ENCODE data around the gene SHC2. TPM values are rescaled to one million over a fixed set of nuclear protein-coding genes. Genes with fewer than 3 reads are reported as not detected.

SHC2 gene
- polyA plus RNA-seq, 1 donor, result 48.2 TPM

DNA sequence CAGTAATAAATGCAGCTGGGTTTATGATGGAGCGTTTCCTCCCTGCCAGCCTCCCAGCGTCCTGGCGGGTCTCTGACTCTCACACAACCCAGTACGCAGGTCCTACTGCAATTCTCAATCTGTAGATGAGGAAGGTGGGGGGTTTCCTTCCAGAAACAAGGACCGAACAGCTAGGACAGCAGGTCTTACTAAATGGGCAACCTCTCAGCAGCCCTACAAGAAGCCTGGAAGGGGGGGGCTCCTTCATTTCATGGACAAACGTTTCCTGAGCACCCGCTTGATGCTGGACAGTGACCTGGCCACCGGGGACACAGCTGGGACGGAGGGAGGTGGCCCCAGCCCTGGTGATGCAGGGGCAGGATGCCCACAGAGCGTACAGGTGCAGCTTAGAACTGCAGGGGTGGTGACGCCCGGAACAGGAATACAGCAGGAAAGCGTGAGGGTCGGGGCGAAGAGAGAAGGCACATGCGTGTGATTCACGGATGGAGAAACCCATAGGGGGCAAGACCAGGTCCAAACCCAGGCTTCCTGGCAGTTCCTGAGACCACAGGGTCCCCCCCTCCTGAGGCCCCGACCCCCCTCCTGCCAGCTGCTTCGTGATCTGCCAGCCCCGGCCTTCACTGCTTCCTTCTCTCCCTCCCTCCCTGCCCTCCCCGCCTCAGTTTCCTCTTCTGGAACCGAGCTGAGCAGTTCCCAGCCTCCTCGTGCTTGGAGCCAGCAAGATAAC is 51.2 kb downstream of the SHC2 start:
- no peak for DNase-seq
- Histone ChIP-seq H3K4me3 (ENCODE audit: low read length) (peak overlapping the region; percentile 21), H3K9me3 (ENCODE audit: control insufficient read depth, low read depth, low read length) (peaks cover 10% of the 10 kb centered on the region), H3K27ac (ENCODE audit: low read length) (no peak overlapping the region), H3K36me3 (ENCODE audit: control insufficient read depth, insufficient read depth, low read length) (no peaks in the 10 kb centered on the region), H3K27me3 (ENCODE audit: control insufficient read depth, insufficient read depth, low read length) (peaks cover 36% of the 10 kb centered on the region), H3K4me1 (ENCODE audit: control insufficient read depth, insufficient read depth, low read length) (no peaks in the 10 kb centered on the region)
- WGBS (ENCODE audit: insufficient coverage, low lambda C conversion rate), result no CpG with 5 or more reads among the region's 23 CpGs

DNA sequence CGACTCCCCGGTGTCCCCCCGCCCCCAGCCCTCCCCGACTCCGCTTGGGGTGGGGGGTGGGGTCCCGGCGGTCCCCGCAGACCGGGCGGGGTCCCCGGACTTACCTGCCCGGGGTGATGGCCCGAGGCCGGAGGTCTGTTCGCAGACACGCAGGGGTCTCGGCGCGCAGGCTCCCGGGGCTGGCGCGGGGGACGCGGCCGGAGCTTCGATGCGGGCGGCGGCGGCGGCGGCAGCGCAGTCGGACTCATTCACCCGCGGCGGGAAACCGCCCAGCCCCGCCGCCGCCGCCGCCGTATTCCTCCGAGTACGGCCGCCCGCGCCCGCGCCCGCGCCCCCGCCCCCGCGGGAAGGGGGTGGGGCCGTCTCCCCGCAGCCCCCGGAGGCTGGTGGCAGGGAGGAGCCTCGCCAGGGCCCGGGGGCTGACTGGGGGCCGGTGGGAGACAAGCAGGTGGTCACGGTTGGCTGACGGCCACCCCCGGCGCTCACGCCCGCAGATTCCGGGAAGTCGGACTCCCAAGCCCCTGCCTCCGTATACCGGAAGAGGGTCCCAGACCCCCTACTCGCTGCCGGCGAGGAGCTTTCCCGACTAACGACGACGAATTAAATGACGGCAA is 51.8 kb downstream of the SHC2 start, which contains the start of gene C2CD4C:
TSS of gene C2CD4C (minus strand) at position 246 of the 614 bp plus-strand sequence. CDS start 786 bp downstream, outside the sequence.
- no peak for DNase-seq
- H3K9me3 ChIP-seq (ENCODE audit: control insufficient read depth, low read depth, low read length), result peaks cover 10% of the 10 kb centered on the region
- H3K4me1 ChIP-seq (ENCODE audit: control insufficient read depth, insufficient read depth, low read length), result no peaks in the 10 kb centered on the region
- H3K4me3 ChIP-seq (ENCODE audit: low read length), result peak within 1 kb of the TSS; percentile 26
- H3K27ac ChIP-seq (ENCODE audit: low read length), result no peak within 1 kb of the TSS
- no CpG with 5 or more reads among the region's 80 CpGs for WGBS (ENCODE audit: insufficient coverage, low lambda C conversion rate)
- peaks cover 36% of the 10 kb centered on the region for H3K27me3 ChIP-seq (ENCODE audit: control insufficient read depth, insufficient read depth, low read length)
- H3K36me3 ChIP-seq (ENCODE audit: control insufficient read depth, insufficient read depth, low read length), result no peaks in the 10 kb centered on the region

DNA sequence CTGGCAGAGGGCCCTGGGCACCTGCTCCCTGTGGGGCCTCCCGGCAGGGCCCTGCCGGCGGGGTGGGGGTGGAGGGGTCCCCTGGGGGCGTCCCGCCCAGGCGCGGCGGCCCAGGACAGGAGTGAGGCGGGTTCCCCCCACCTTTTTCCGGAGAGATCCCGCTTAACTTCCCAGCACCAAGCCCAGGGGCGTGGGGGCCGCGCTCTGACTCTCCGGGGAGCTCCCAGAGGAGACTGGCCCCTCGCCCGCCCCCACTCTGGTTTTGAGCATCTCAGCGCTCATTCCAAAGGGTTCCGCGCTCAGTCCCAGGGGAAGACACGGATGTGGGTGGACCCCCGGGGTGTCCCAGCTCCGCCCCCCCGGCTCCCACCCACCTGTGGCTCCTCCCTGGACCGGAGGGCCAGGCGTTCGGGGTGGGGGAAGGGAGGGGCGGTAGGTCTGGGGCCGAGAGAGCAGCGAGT is 52.4 kb downstream of the SHC2 start:
- no peak for DNase-seq
- peaks cover 36% of the 10 kb centered on the region for H3K27me3 ChIP-seq (ENCODE audit: control insufficient read depth, insufficient read depth, low read length)
- no peaks in the 10 kb centered on the region for H3K36me3 ChIP-seq (ENCODE audit: control insufficient read depth, insufficient read depth, low read length)
- H3K27ac ChIP-seq (ENCODE audit: low read length), result no peak overlapping the region
- H3K9me3 ChIP-seq (ENCODE audit: control insufficient read depth, low read depth, low read length), result peaks cover 10% of the 10 kb centered on the region
- no peaks in the 10 kb centered on the region for H3K4me1 ChIP-seq (ENCODE audit: control insufficient read depth, insufficient read depth, low read length)
- peak overlapping the region; percentile 26 for H3K4me3 ChIP-seq (ENCODE audit: low read length)
- no CpG with 5 or more reads among the region's 30 CpGs for WGBS (ENCODE audit: insufficient coverage, low lambda C conversion rate)

DNA sequence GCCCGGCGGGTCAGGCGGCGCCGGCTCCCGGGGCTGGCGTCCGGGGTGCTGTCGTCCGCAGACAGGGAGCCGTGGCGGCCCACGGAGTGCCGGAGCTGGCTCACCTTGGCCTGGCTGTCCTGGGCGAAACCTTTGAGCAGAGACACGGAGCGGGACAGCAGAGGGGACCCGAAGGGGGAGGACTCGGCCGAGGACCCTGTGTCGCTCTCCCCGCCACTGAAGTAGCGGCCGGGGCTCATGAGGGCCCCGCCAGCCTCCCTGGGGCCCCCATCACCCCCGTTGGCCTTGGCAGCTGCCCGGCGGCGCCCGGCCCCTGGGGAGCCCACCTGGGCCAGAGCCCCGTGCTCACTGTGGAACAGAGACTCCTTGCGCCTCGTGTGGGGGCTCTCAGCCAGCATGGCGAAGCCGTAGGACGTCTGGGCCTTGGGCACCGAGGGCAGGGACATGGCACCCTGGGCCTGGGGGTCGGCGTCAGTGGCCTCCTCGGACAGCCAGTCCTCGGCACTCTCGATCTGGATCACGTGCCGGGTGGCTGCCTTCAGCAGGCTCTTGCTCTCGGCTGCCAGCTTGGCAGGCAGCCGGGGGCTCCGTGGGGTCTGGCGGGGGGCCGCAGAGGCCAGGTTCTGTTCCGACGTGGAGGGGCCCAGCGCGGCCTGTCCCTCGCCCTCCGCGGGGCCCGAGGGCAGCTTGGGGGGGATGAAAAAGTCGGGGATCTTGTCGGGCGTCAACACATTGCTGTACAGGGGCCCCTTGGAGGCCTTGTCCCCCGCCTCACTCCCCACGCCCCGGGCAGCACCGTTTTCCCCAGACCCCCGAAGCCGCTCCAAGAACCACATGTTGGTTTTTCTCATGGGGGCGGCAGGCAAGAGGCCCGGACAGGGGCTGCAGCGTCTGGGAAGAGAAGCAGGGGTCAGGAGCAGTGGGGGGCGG is 53.1 kb downstream of the SHC2 start:
- DNase-seq, result no peak
- peaks cover 10% of the 10 kb centered on the region for H3K9me3 ChIP-seq (ENCODE audit: control insufficient read depth, low read depth, low read length)
- WGBS (ENCODE audit: insufficient coverage, low lambda C conversion rate), result no CpG with 5 or more reads among the region's 70 CpGs
- H3K4me1 ChIP-seq (ENCODE audit: control insufficient read depth, insufficient read depth, low read length), result no peaks in the 10 kb centered on the region
- no peaks in the 10 kb centered on the region for H3K36me3 ChIP-seq (ENCODE audit: control insufficient read depth, insufficient read depth, low read length)
- H3K4me3 ChIP-seq (ENCODE audit: low read length), result no peak overlapping the region
- no peak overlapping the region for H3K27ac ChIP-seq (ENCODE audit: low read length)
- peaks cover 36% of the 10 kb centered on the region for H3K27me3 ChIP-seq (ENCODE audit: control insufficient read depth, insufficient read depth, low read length)

DNA sequence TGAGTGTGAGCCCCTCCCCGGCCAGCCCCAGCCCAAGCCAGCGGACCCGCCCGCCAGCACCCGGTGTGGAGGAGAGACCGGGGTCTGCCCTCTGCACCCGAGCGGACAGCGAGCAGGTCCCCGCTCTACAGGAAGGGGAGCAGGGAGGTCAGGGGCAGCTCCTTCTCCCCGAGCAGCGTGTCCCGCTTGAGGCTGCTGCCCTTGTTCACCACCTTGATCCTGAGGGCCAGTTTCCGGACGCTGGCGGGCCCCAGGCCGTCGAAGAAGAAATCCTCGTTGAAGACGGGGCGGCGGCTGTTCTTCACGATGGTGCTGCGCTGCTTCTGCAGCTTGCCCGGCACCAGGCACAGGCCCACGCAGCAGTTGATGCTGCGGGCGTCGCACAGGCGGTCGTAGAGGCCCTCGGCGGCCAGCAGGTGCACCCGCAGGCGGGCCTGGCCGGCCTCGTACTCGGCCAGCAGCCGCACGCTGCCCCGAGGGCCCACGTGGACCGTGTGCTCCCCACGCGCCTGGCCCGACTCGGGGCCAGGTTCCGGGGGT is 53.8 kb downstream of the SHC2 start:
- Histone ChIP-seq H3K4me3 (ENCODE audit: low read length) (no peak overlapping the region), H3K36me3 (ENCODE audit: control insufficient read depth, insufficient read depth, low read length) (no peaks in the 10 kb centered on the region), H3K9me3 (ENCODE audit: control insufficient read depth, low read depth, low read length) (peaks cover 10% of the 10 kb centered on the region), H3K4me1 (ENCODE audit: control insufficient read depth, insufficient read depth, low read length) (no peaks in the 10 kb centered on the region), H3K27ac (ENCODE audit: low read length) (no peak overlapping the region), H3K27me3 (ENCODE audit: control insufficient read depth, insufficient read depth, low read length) (peaks cover 36% of the 10 kb centered on the region)
- DNase-seq, result no peak
- no CpG with 5 or more reads among the region's 48 CpGs for WGBS (ENCODE audit: insufficient coverage, low lambda C conversion rate)

DNA sequence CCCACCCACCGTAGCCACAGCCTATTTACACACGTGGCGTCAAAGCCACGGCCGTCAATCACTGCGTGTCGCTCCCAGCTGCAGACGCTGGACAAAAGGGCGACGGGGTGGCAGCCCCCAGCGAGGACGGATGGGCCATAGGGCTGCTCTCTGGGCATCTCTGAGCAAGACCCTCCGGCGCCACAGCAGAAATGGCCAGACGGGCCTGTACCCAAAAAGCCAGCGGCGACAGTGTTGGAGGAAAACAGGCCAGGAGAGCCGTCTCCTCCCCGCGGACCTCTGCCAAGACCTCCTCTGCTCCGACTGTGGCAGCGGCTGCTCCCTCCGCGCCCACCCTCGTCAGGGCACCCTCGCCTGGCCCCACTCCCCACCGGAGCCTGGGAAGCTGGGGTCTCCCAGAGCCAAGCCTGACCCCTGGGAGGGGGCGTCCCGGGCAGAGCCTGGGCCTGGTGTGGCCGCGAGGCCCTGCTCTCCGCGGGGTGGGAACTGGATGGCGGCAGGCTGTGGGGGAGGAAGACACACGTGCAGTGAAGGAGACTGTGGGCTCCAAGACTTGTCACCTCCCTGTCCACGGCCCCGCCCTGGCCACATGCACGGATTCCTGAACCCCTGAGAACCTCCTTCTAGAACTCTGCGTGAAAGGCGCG is 54.6 kb downstream of the SHC2 start:
- H3K27ac ChIP-seq (ENCODE audit: low read length), result no peak overlapping the region
- H3K9me3 ChIP-seq (ENCODE audit: control insufficient read depth, low read depth, low read length), result peaks cover 10% of the 10 kb centered on the region
- H3K27me3 ChIP-seq (ENCODE audit: control insufficient read depth, insufficient read depth, low read length), result peaks cover 33% of the 10 kb centered on the region
- H3K4me3 ChIP-seq (ENCODE audit: low read length), result no peak overlapping the region
- no peaks in the 10 kb centered on the region for H3K36me3 ChIP-seq (ENCODE audit: control insufficient read depth, insufficient read depth, low read length)
- WGBS (ENCODE audit: insufficient coverage, low lambda C conversion rate), result no CpG with 5 or more reads among the region's 41 CpGs
- H3K4me1 ChIP-seq (ENCODE audit: control insufficient read depth, insufficient read depth, low read length), result no peaks in the 10 kb centered on the region
- no peak for DNase-seq

DNA sequence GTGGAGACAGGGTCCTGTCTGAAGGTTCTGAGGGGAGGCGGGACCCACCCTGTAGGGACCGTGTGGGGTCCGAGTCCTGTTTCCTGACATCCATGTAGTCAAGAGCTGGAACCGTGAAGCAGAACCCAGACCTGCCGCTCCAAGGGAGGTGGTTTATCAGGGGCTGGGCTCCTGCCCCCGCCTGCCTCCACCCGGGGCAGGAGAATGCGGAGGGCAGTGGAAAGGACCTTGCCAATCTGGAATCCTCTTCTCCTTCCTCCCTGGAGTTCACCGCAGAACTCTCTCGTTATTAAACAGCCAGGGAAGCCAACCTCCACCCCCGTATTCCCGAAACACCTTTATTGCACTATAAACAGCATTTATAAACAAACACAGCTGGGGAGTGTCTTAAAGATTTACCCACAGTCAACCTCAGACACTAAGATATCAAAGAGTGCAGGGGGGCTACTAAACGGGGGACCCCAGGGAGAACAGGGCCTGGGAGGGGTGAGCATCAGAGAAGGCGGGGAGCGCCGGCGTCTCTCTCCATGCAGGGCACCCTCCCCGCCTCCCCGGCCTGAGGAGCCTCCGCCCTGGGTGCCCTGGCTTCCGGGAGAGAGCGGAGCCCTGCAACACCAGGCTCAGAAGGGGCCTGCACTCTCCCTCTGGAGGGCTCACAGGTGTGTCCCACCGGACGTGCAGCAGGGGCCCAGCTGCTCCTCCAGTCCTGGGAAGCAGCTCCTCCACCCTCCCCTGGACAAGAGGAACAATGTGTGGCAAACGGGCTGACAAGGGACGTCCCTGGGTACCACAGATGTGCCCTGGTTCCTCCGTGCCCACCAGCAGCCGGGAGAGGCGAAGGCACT is 55.5 kb downstream of the SHC2 start:
- Histone ChIP-seq H3K9me3 (ENCODE audit: control insufficient read depth, low read depth, low read length) (peaks cover 3% of the 10 kb centered on the region), H3K4me1 (ENCODE audit: control insufficient read depth, insufficient read depth, low read length) (no peaks in the 10 kb centered on the region), H3K27ac (ENCODE audit: low read length) (no peak overlapping the region), H3K36me3 (ENCODE audit: control insufficient read depth, insufficient read depth, low read length) (no peaks in the 10 kb centered on the region), H3K4me3 (ENCODE audit: low read length) (no peak overlapping the region), H3K27me3 (ENCODE audit: control insufficient read depth, insufficient read depth, low read length) (peaks cover 30% of the 10 kb centered on the region)
- WGBS (ENCODE audit: insufficient coverage, low lambda C conversion rate), result no CpG with 5 or more reads among the region's 29 CpGs
- no peak for DNase-seq

DNA sequence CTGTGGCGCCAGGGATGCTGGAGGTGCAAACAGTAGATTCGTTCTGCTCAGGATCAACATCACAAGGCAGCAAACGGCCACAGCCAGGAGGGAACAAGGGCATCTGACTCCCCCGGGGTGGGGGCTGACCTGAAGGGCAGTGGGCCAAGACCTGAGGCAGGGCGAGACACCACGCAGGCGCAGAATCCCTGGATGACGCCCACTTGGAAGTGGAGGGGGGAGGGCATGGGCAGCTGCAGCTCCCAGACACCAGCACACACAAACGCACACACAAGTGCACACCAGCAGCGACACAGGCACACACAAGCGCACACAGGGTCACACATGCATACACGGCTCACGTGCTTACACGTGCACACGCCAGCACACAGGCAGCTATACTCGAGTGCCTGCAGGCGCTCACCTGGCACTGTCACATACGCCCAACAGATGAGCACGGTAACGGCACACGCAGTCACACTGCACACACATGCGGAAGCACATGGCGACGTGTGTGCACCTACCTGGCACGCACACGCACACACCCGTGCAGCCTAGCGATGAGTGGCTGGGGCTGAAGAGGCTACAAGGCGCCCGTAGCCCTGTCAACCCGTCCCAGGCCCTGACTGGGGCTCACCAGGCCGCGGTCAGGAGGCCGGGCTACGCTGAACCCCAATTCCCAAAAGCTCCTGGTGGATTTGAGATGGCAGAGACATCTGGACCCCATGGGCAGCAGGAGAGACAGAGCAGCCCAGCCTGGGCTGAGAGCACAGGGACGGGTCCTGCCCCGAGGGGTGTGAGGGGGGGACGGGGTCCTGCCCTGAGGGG is 57.4 kb downstream of the SHC2 start:
- Histone ChIP-seq H3K27me3 (ENCODE audit: control insufficient read depth, insufficient read depth, low read length) (peaks cover 14% of the 10 kb centered on the region), H3K27ac (ENCODE audit: low read length) (no peak overlapping the region), H3K9me3 (ENCODE audit: control insufficient read depth, low read depth, low read length) (no peaks in the 10 kb centered on the region), H3K4me1 (ENCODE audit: control insufficient read depth, insufficient read depth, low read length) (no peaks in the 10 kb centered on the region), H3K36me3 (ENCODE audit: control insufficient read depth, insufficient read depth, low read length) (no peaks in the 10 kb centered on the region), H3K4me3 (ENCODE audit: low read length) (no peak overlapping the region)
- no peak for DNase-seq
- WGBS (ENCODE audit: insufficient coverage, low lambda C conversion rate), result no CpG with 5 or more reads among the region's 38 CpGs

DNA sequence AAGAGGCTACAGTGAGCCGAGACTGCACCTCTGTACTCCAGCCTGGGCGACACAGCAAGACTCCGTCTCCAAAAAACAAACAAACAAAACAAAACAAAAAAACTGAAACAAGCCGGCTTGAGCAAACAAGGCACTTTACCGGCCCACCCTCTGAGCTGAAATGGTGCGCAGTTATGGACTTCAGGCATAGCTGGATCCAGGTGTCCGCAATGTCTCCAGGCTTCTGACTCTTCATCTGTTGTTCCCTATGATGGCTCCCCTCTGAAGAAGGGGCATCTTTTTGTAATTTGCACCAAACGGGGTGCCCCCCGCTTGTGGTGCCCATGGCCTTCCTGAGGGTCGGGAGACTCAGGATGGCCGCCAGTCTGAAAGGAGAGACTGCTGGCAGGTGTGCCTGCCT is 58.0 kb downstream of the SHC2 start:
- Histone ChIP-seq H3K36me3 (ENCODE audit: control insufficient read depth, insufficient read depth, low read length) (no peaks in the 10 kb centered on the region), H3K4me1 (ENCODE audit: control insufficient read depth, insufficient read depth, low read length) (no peaks in the 10 kb centered on the region), H3K4me3 (ENCODE audit: low read length) (no peak overlapping the region), H3K9me3 (ENCODE audit: control insufficient read depth, low read depth, low read length) (no peaks in the 10 kb centered on the region), H3K27me3 (ENCODE audit: control insufficient read depth, insufficient read depth, low read length) (peaks cover 8% of the 10 kb centered on the region), H3K27ac (ENCODE audit: low read length) (no peak overlapping the region)
- no peak for DNase-seq
- no CpG with 5 or more reads among the region's 11 CpGs for WGBS (ENCODE audit: insufficient coverage, low lambda C conversion rate)
